ENCODE data around the gene PIAS4.

The PIAS4 gene

DNA sequence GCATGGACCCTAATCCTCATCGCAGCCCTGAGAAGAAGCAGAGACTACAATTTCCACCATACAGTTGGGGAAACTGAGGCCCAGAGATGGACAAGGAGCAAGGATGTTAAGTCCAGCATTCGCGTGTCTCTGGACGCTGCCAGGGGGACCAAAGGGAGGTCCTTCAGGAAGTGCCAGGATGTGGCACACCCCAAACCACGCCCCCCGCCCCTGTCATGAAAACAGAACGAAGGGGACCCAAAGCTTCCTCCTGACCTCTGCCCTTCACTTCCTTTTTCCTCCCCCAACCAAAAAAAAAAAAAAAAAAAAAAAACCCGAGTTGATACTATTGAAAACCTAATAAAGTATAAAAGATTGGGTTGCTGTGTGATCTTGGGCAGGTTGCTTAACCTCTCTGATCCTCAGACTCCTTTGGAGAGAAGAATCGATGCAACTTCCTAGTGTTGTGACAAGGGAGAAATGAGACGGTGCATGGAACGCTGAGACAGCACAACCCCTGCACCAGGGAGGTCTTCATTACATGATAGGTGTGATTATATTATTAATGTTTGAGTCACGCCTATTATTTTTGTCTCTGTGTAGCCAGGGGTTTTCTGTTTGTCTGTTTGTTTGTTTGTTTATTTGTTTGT lies 61.9 kb downstream of the PIAS4 start:
- no peaks in the 10 kb centered on the region for H3K36me3 Mint-ChIP-seq
- H3K4me3 Mint-ChIP-seq = peak overlapping the region; percentile 87
- H3K9me3 Mint-ChIP-seq (ENCODE audit: low read depth) = no peaks in the 10 kb centered on the region
- peak overlapping the region; percentile 64 for H3K27ac Mint-ChIP-seq
- peaks cover 16% of the 10 kb centered on the region for H3K4me1 Mint-ChIP-seq (ENCODE audit: low read depth)
- no peaks in the 10 kb centered on the region for H3K27me3 Mint-ChIP-seq

GRCh38 chr19:4071610-4072009 lies 64.1 kb downstream of the PIAS4 start:
- Mint-ChIP-seq H3K4me1 (ENCODE audit: low read depth) (peaks cover 24% of the 10 kb centered on the region), H3K36me3 (no peaks in the 10 kb centered on the region), H3K27me3 (no peaks in the 10 kb centered on the region), H3K4me3 (no peak overlapping the region), H3K9me3 (ENCODE audit: low read depth) (no peaks in the 10 kb centered on the region), H3K27ac (no peak overlapping the region)

GRCh38 chr19:4075373-4075772 lies 67.8 kb downstream of the PIAS4 start:
- Mint-ChIP-seq H3K36me3 (no peaks in the 10 kb centered on the region), H3K27ac (peak overlapping the region; percentile 73), H3K4me1 (ENCODE audit: low read depth) (peaks cover 22% of the 10 kb centered on the region), H3K4me3 (peak overlapping the region; percentile 42), H3K27me3 (no peaks in the 10 kb centered on the region), H3K9me3 (ENCODE audit: low read depth) (no peaks in the 10 kb centered on the region)

- Mint-ChIP-seq H3K4me3 (peak overlapping the region; percentile 20), H3K36me3 (no peaks in the 10 kb centered on the region), H3K4me1 (ENCODE audit: low read depth) (peaks cover 22% of the 10 kb centered on the region), H3K9me3 (ENCODE audit: low read depth) (no peaks in the 10 kb centered on the region), H3K27me3 (no peaks in the 10 kb centered on the region), H3K27ac (peak overlapping the region; percentile 54)
Measured at GRCh38 chr19:4077007-4077374, 69.5 kb downstream of the PIAS4 start.

DNA sequence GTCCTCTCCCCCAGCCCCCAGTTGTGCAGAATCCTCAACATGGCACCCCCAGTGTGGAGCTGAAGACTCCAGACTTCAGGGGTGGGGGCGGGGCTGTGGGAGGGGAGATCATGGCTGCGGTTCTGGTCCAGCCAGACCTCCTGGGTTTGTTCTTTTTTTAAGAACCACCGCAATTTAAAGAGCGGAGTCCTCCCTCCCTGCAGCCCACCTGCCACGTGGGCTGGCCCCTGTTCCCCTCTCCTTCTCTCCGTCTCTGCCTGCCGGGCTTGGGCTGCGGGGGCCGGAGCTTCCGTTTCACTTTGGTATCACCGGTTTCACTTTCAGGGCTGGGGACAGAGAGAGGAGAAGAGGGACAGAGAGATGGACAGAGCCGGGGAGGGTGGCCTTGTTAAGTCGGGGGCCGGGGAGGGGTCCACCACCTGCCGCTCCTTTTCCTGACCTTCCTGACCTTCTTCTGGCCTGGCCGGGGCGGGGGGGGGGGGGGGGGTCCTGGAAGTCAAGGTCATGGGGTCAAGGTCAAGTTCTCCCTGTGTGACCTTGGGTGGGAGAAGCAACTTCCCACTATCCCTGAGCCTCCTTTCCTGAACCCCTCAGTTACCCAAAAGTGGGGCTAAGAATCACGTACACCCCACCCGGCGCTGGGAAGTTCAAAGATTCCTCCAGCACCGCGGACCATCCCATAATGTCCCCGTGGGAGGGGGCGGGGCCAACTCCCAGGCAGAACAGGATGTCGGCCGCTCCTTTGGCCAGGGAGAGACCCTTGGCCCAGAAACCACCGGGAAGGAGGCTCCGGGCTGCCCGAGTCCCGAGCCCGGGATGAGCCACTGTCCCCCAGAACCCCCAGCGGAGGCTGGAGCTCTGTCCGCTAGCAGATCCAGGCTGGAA lies 70.5 kb downstream of the PIAS4 start:
- peak overlapping the region; percentile 72 for H3K27ac Mint-ChIP-seq
- H3K4me1 Mint-ChIP-seq (ENCODE audit: low read depth) = peaks cover 25% of the 10 kb centered on the region
- H3K27me3 Mint-ChIP-seq = no peaks in the 10 kb centered on the region
- peak overlapping the region; percentile 75 for H3K4me3 Mint-ChIP-seq
- H3K36me3 Mint-ChIP-seq = no peaks in the 10 kb centered on the region
- no peaks in the 10 kb centered on the region for H3K9me3 Mint-ChIP-seq (ENCODE audit: low read depth)

GRCh38 chr19:4080473-4080872 lies 72.9 kb downstream of the PIAS4 start:
- Mint-ChIP-seq H3K9me3 (ENCODE audit: low read depth) (no peaks in the 10 kb centered on the region), H3K4me1 (ENCODE audit: low read depth) (peaks cover 32% of the 10 kb centered on the region), H3K36me3 (no peaks in the 10 kb centered on the region), H3K27ac (no peak overlapping the region), H3K4me3 (no peak overlapping the region), H3K27me3 (no peaks in the 10 kb centered on the region)

GRCh38 chr19:4081441-4082129 lies 74.0 kb downstream of the PIAS4 start:
- Mint-ChIP-seq H3K9me3 (ENCODE audit: low read depth) (no peaks in the 10 kb centered on the region), H3K27ac (no peak overlapping the region), H3K36me3 (no peaks in the 10 kb centered on the region), H3K4me1 (ENCODE audit: low read depth) (peaks cover 41% of the 10 kb centered on the region), H3K4me3 (no peak overlapping the region), H3K27me3 (no peaks in the 10 kb centered on the region)

DNA sequence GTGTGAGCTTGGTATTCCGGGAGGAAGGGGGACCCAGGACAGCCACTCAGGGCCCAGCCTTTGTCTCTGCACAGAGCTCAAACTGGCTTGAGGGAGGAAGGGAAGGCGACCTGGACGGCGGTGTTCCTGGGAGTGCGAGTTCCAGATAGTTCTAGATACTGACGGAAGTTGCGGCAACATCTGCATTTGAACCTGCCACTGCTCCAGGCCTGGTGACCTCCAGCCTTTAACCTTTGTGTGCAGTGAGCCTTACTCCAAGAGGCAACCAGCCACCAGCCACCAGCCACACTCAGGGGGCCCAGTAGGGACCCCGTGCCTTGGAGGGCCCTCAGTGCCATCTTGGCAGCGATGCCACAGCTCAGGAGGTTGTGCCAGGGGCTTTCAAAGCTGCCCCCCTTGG lies 74.6 kb downstream of the PIAS4 start:
- no peaks in the 10 kb centered on the region for H3K9me3 Mint-ChIP-seq (ENCODE audit: low read depth)
- no peak overlapping the region for H3K4me3 Mint-ChIP-seq
- no peak overlapping the region for H3K27ac Mint-ChIP-seq
- no peaks in the 10 kb centered on the region for H3K27me3 Mint-ChIP-seq
- H3K36me3 Mint-ChIP-seq = no peaks in the 10 kb centered on the region
- peaks cover 41% of the 10 kb centered on the region for H3K4me1 Mint-ChIP-seq (ENCODE audit: low read depth)

GRCh38 chr19:4083677-4084546 lies 76.4 kb downstream of the PIAS4 start:
- H3K27me3 Mint-ChIP-seq = no peaks in the 10 kb centered on the region
- H3K9me3 Mint-ChIP-seq (ENCODE audit: low read depth) = no peaks in the 10 kb centered on the region
- H3K36me3 Mint-ChIP-seq = no peaks in the 10 kb centered on the region
- peak overlapping the region; percentile 35 for H3K4me3 Mint-ChIP-seq
- peaks cover 47% of the 10 kb centered on the region for H3K4me1 Mint-ChIP-seq (ENCODE audit: low read depth)
- H3K27ac Mint-ChIP-seq = peak overlapping the region; percentile 64

- Mint-ChIP-seq H3K4me1 (ENCODE audit: low read depth) (peaks cover 53% of the 10 kb centered on the region), H3K27me3 (no peaks in the 10 kb centered on the region)
Measured at GRCh38 chr19:4084547-4084877, 77.0 kb downstream of the PIAS4 start.

GRCh38 chr19:4086411-4086867 lies 78.9 kb downstream of the PIAS4 start:
- no peaks in the 10 kb centered on the region for H3K27me3 Mint-ChIP-seq
- H3K27ac Mint-ChIP-seq = peak overlapping the region; percentile 38
- peaks cover 56% of the 10 kb centered on the region for H3K4me1 Mint-ChIP-seq (ENCODE audit: low read depth)
- H3K9me3 Mint-ChIP-seq (ENCODE audit: low read depth) = no peaks in the 10 kb centered on the region
- no peak overlapping the region for H3K4me3 Mint-ChIP-seq
- H3K36me3 Mint-ChIP-seq = no peaks in the 10 kb centered on the region

More at GRCh38 chr19:4084547-4084877, 77.0 kb downstream of the PIAS4 start:
- no peaks in the 10 kb centered on the region for H3K36me3 Mint-ChIP-seq
- no peaks in the 10 kb centered on the region for H3K9me3 Mint-ChIP-seq (ENCODE audit: low read depth)
- H3K27ac Mint-ChIP-seq = peak overlapping the region; percentile 64
- peak overlapping the region; percentile 35 for H3K4me3 Mint-ChIP-seq

DNA sequence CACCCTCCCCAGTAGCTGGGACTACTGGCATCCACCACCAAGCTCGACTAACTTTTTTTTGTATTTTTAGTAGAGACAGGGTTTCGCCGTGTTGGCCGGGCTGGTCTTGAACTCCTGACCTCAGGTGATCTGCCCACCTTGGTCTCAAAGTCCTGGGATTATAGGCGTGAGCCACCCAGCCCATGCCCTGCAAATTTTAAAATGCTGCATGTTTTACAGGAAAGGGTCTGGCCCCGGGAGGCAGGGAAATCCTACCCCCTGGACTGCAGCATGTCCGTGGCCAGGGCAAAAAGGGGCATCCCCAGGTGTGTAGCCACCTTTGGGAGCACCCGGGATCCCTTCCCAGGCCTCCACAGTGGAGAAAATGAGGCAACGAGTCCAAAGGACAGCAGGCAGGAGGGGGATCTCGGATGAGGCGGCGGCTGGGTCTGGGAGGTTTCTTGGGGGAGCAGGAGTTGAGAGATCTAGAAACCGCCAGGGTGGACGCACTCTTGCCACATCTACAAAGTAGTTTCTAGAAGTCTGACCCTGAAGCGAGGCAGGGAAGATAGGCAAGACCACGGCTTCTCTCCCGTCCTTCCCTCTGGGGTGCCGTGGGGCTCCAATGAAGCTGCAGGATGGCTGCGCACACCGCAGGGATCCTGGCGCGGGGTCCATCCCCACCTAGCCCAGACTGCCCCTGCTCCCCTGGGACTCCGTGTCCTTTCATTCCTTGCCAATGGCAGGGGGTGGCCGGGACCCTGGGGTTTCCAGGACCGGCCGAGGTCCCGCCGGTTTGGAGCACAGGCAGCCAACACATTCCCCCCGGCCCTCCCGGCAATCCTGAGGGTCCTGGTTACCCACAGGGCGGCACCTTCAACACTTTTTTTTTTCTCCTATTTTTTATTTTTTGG lies 80.5 kb downstream of the PIAS4 start:
- H3K9me3 Mint-ChIP-seq (ENCODE audit: low read depth) = no peaks in the 10 kb centered on the region
- no peaks in the 10 kb centered on the region for H3K27me3 Mint-ChIP-seq

GRCh38 chr19:4088975-4089374 lies 81.4 kb downstream of the PIAS4 start:
- Mint-ChIP-seq H3K9me3 (ENCODE audit: low read depth) (no peaks in the 10 kb centered on the region), H3K4me1 (ENCODE audit: low read depth) (peaks cover 46% of the 10 kb centered on the region), H3K27me3 (no peaks in the 10 kb centered on the region), H3K4me3 (peak overlapping the region; percentile 68), H3K27ac (peak overlapping the region; percentile 84), H3K36me3 (no peaks in the 10 kb centered on the region)

More for the DNA sequence above, 80.5 kb downstream of the PIAS4 start:
- H3K27ac Mint-ChIP-seq = no peak overlapping the region
- peaks cover 54% of the 10 kb centered on the region for H3K4me1 Mint-ChIP-seq (ENCODE audit: low read depth)
- no peaks in the 10 kb centered on the region for H3K36me3 Mint-ChIP-seq
- H3K4me3 Mint-ChIP-seq = peak overlapping the region; percentile 51

Measured in activated naive CD8-positive, alpha-beta T cell (primary cell).